Activated CD4-positive, alpha-beta memory T cell treated with anti-CD3 and anti-CD28 coated beads for 36 hours (primary cell): ENCODE data around the gene DCAF16. TPM values are rescaled to one million over a fixed set of nuclear protein-coding genes. Genes with fewer than 3 reads are reported as not detected.
"Not testable (repeated sequence)": the region's sequence is repeated elsewhere in the genome, so short reads cannot be mapped to it uniquely, and the experiment has no call there.

Experiments used
- CTCF ChIA-PET: fragments of 350-600 bp; sonication (Branson Sonifier 250); formaldehyde crosslinking; loops from one replicate; lab custom pipeline; 2021; ENCODE audit warnings: antibody characterized with exemption, inconsistent platforms; lab: Charles Lee
- POLR2A ChIA-PET: fragments of 350-600 bp; sonication (Branson Sonifier 250); formaldehyde crosslinking; loops from one replicate; lab custom pipeline; 2021; ENCODE audit warnings: antibody characterized with exemption; lab: Charles Lee
- DNase-seq: peaks from one replicate; pipeline ENCODE4 v3.0.0-alpha.2; 2020
- H3K27ac Mint-ChIP-seq: one replicate; pipeline ENCODE4 v1.8.0; 2021; ENCODE audit warnings: mixed read lengths
- H3K27me3 Mint-ChIP-seq: one replicate; pipeline ENCODE4 v1.8.0; 2021; ENCODE audit warnings: mixed read lengths
- H3K36me3 Mint-ChIP-seq: one replicate; pipeline ENCODE4 v1.8.0; 2021; ENCODE audit warnings: mixed read lengths
- H3K4me1 Mint-ChIP-seq: one replicate; pipeline ENCODE4 v1.8.0; 2021; ENCODE audit warnings: low read depth, mixed read lengths
- H3K4me3 Mint-ChIP-seq: one replicate; pipeline ENCODE4 v1.8.0; 2021; ENCODE audit warnings: mild to moderate bottlenecking, mixed read lengths
- H3K9me3 Mint-ChIP-seq: one replicate; pipeline ENCODE4 v1.8.0; 2021; ENCODE audit warnings: mixed read lengths
- intact Hi-C: fragments of 100-400 bp; cut with micrococcal nuclease; formaldehyde crosslinking; loops from one replicate; pipeline ENCODE4 v1.15.1; 2023
- total RNA-seq, 2 experiments: library from RNA; stranded (reverse); gene quantifications; one replicate each; pipeline ENCODE4 v1.2.3, GENCODE V29; 2021

Gene DCAF16
- 10 to 100 TPM; 33.9 to 34.1 TPM for total RNA-seq

GRCh38 chr4:17810260-17811077 is at the start of gene DCAF16, which contains the start of gene NCAPG:
Gene DCAF16, minus strand, starts transcription at chr4:17810757. Its CDS starts 6,616 bp downstream, at chr4:17804141.
Gene NCAPG, plus strand, starts transcription at chr4:17810979. Its CDS starts 99 bp downstream, at chr4:17811078.
- H3K27me3 Mint-ChIP-seq = no peaks in the 10 kb centered on the region
- peaks cover 44% of the 10 kb centered on the region for H3K4me1 Mint-ChIP-seq
- peak within 1 kb of the TSS; percentile 97 for H3K27ac Mint-ChIP-seq
- no peaks in the 10 kb centered on the region for H3K9me3 Mint-ChIP-seq
- intact Hi-C loops = loop anchor here (1.0 to 5.0 kb wide), 8 partner anchors 173 to 1583 kb away; partner anchors contain the start of genes LAP3, MED28, QDPR and TAPT1
- POLR2A ChIA-PET = interaction anchor here (0.6 to 2.2 kb wide), 6 partner anchors 10 to 1584 kb away, joined by 3 to 9 read pairs (median 4); partner anchors contain the start of genes QDPR and TAPT1
- DNase-seq = peak; percentile 99
- H3K4me3 Mint-ChIP-seq = peak within 1 kb of the TSS; percentile 94
- CTCF ChIA-PET = interaction anchor here (0.6 to 5.0 kb wide), 5 partner anchors 13 to 707 kb away, joined by 4 to 46 read pairs (median 6); no protein-coding TSS in a partner anchor
- peaks cover 46% of the 10 kb centered on the region for H3K36me3 Mint-ChIP-seq

GRCh38 chr4:17859793-17860406 is 49.3 kb upstream of the DCAF16 start:
- Mint-ChIP-seq H3K36me3 (peaks cover 26% of the 10 kb centered on the region), H3K27ac (no peak overlapping the region), H3K9me3 (peaks cover 16% of the 10 kb centered on the region), H3K27me3 (no peaks in the 10 kb centered on the region), H3K4me3 (no peak overlapping the region), H3K4me1 (no peaks in the 10 kb centered on the region)
- ChIA-PET POLR2A (interaction anchor here (0.6 kb wide), 1 partner anchor 21 kb away, joined by 3 read pairs; no protein-coding TSS in a partner anchor), CTCF (no interaction called here)
- intact Hi-C loops = no loop called here
- DNase-seq = no peak

GRCh38 chr4:17854036-17854435 is 43.5 kb upstream of the DCAF16 start:
- Mint-ChIP-seq H3K4me1 (no peaks in the 10 kb centered on the region), H3K27me3 (no peaks in the 10 kb centered on the region), H3K27ac (no peak overlapping the region), H3K4me3 (no peak overlapping the region), H3K9me3 (peaks cover 3% of the 10 kb centered on the region), H3K36me3 (peaks cover 4% of the 10 kb centered on the region)
- intact Hi-C loops = no loop called here
- CTCF ChIA-PET = no interaction called here
- no peak for DNase-seq
- POLR2A ChIA-PET = no interaction called here

GRCh38 chr4:17851959-17852358 is 41.4 kb upstream of the DCAF16 start:
- CTCF ChIA-PET = no interaction called here
- Mint-ChIP-seq H3K27ac (no peak overlapping the region), H3K4me3 (no peak overlapping the region), H3K27me3 (no peaks in the 10 kb centered on the region), H3K4me1 (no peaks in the 10 kb centered on the region), H3K9me3 (no peaks in the 10 kb centered on the region), H3K36me3 (peaks cover 3% of the 10 kb centered on the region)
- POLR2A ChIA-PET = no interaction called here
- intact Hi-C loops = no loop called here
- no peak for DNase-seq

- intact Hi-C loops, H3K4me3 Mint-ChIP-seq, H3K27me3 Mint-ChIP-seq, CTCF ChIA-PET, H3K4me1 Mint-ChIP-seq, H3K27ac Mint-ChIP-seq, H3K9me3 Mint-ChIP-seq, POLR2A ChIA-PET, DNase-seq: not testable (repeated sequence)
- H3K36me3 Mint-ChIP-seq = peaks cover 13% of the 10 kb centered on the region
Observed at GRCh38 chr4:17850295-17850694, 39.7 kb upstream of the DCAF16 start.

- Mint-ChIP-seq H3K27ac (no peak overlapping the region), H3K4me3 (no peak overlapping the region), H3K36me3 (peaks cover 41% of the 10 kb centered on the region), H3K27me3 (no peaks in the 10 kb centered on the region), H3K4me1 (no peaks in the 10 kb centered on the region), H3K9me3 (no peaks in the 10 kb centered on the region)
- no peak for DNase-seq
- CTCF ChIA-PET = no interaction called here
- intact Hi-C loops = no loop called here
- POLR2A ChIA-PET = no interaction called here
Observed at GRCh38 chr4:17846266-17846665, 35.7 kb upstream of the DCAF16 start.

- no peaks in the 10 kb centered on the region for H3K27me3 Mint-ChIP-seq
- intact Hi-C loops = no loop called here
- H3K27ac Mint-ChIP-seq = no peak overlapping the region
- ChIA-PET POLR2A (no interaction called here), CTCF (no interaction called here)
- DNase-seq = no peak
- H3K4me1 Mint-ChIP-seq = peaks cover 6% of the 10 kb centered on the region
- H3K4me3 Mint-ChIP-seq = no peak overlapping the region
- H3K9me3 Mint-ChIP-seq = no peaks in the 10 kb centered on the region
- H3K36me3 Mint-ChIP-seq = peaks cover 52% of the 10 kb centered on the region
Observed at GRCh38 chr4:17823871-17824669, 13.5 kb upstream of the DCAF16 start.

- ChIA-PET CTCF (interaction anchor here (0.7 to 2.6 kb wide), 32 partner anchors 8 to 778 kb away, joined by 3 to 22 read pairs (median 4); partner anchors contain the start of gene LCORL), POLR2A (interaction anchor here (1.0 kb wide), 1 partner anchor 19 kb away, joined by 3 read pairs; no protein-coding TSS in a partner anchor)
- Mint-ChIP-seq H3K4me3 (no peak overlapping the region), H3K36me3 (peaks cover 47% of the 10 kb centered on the region), H3K4me1 (peaks cover 15% of the 10 kb centered on the region), H3K27me3 (no peaks in the 10 kb centered on the region), H3K9me3 (no peaks in the 10 kb centered on the region), H3K27ac (no peak overlapping the region)
- no peak for DNase-seq
- intact Hi-C loops = loop anchor here (1.0 kb wide), 1 partner anchor 550 kb away; no protein-coding TSS in a partner anchor
Observed at GRCh38 chr4:17817027-17817426, 6.5 kb upstream of the DCAF16 start.

- Mint-ChIP-seq H3K27ac (no peak overlapping the region), H3K27me3 (no peaks in the 10 kb centered on the region), H3K4me3 (no peak overlapping the region), H3K9me3 (no peaks in the 10 kb centered on the region), H3K36me3 (peaks cover 50% of the 10 kb centered on the region), H3K4me1 (peaks cover 19% of the 10 kb centered on the region)
- intact Hi-C loops = no loop called here
- CTCF ChIA-PET = interaction anchor here (0.7 to 2.6 kb wide), 15 partner anchors 10 to 779 kb away, joined by 3 to 22 read pairs (median 9); partner anchors contain the start of gene LCORL
- DNase-seq = no peak
- POLR2A ChIA-PET = no interaction called here
Observed at GRCh38 chr4:17816142-17816541, 5.6 kb upstream of the DCAF16 start.

- no peak overlapping the region for H3K4me3 Mint-ChIP-seq
- peaks cover 52% of the 10 kb centered on the region for H3K36me3 Mint-ChIP-seq
- DNase-seq = no peak
- CTCF ChIA-PET = no interaction called here
- H3K9me3 Mint-ChIP-seq = no peaks in the 10 kb centered on the region
- H3K4me1 Mint-ChIP-seq = peaks cover 21% of the 10 kb centered on the region
- H3K27me3 Mint-ChIP-seq = no peaks in the 10 kb centered on the region
- no peak overlapping the region for H3K27ac Mint-ChIP-seq
- POLR2A ChIA-PET = no interaction called here
- intact Hi-C loops = loop anchor here (5.0 kb wide), 1 partner anchor 1587 kb away; the partner anchor contains the start of gene TAPT1
Observed at GRCh38 chr4:17814140-17814539, 3.6 kb upstream of the DCAF16 start.

- POLR2A ChIA-PET = interaction anchor here (1.6 kb wide), 1 partner anchor 235 kb away, joined by 4 read pairs; no protein-coding TSS in a partner anchor
- CTCF ChIA-PET = no interaction called here
Observed at GRCh38 chr4:17812801-17813200, 2.2 kb upstream of the DCAF16 start.

More at GRCh38 chr4:17812801-17813200, 2.2 kb upstream of the DCAF16 start:
- no peak overlapping the region for H3K27ac Mint-ChIP-seq
- peaks cover 54% of the 10 kb centered on the region for H3K36me3 Mint-ChIP-seq
- intact Hi-C loops = loop anchor here (5.0 kb wide), 1 partner anchor 1586 kb away; the partner anchor contains the start of gene TAPT1
- no peaks in the 10 kb centered on the region for H3K27me3 Mint-ChIP-seq
- no peaks in the 10 kb centered on the region for H3K9me3 Mint-ChIP-seq
- no peak for DNase-seq
- H3K4me3 Mint-ChIP-seq = peak overlapping the region; percentile 94
- peaks cover 31% of the 10 kb centered on the region for H3K4me1 Mint-ChIP-seq
